Ishikawa (cell line): ENCODE results near the gene CAMK1D.

Experiments used
- CEBPB ChIP-seq: IDR thresholded peaks from 2 replicates; pipeline ENCODE4 v1.6.1; 2012
- EP300 ChIP-seq: IDR thresholded peaks from 2 replicates; pipeline ENCODE4 v1.6.1; 2012; ENCODE audit warnings: borderline replicate concordance
- FOXM1 ChIP-seq: IDR thresholded peaks from 2 replicates; pipeline ENCODE4 v1.6.1; 2012; ENCODE audit warnings: low read depth, borderline replicate concordance
- NFIC ChIP-seq: IDR thresholded peaks from 2 replicates; pipeline ENCODE4 v1.6.1; 2012
- RAD21 ChIP-seq: IDR thresholded peaks from 2 replicates; pipeline ENCODE4 v1.6.1; 2012; ENCODE audit warnings: low read depth
- REST ChIP-seq: IDR thresholded peaks from 2 replicates; pipeline ENCODE4 v1.6.1; 2012; ENCODE audit warnings: low read depth, mild to moderate bottlenecking
- TAF1 ChIP-seq: IDR thresholded peaks from 2 replicates; pipeline ENCODE4 v1.6.1; 2012; ENCODE audit warnings: low read depth, mild to moderate bottlenecking
- USF1 ChIP-seq: IDR thresholded peaks from 2 replicates; pipeline ENCODE4 v1.6.1; 2012
- YY1 ChIP-seq: IDR thresholded peaks from 2 replicates; pipeline ENCODE4 v1.6.1; 2012; ENCODE audit warnings: low read depth
- ZBTB7A ChIP-seq: IDR thresholded peaks from 2 replicates; pipeline ENCODE4 v1.6.1; 2012; ENCODE audit warnings: low read depth

GRCh38 chr10:12644380-12645144 is 295.2 kb downstream of the CAMK1D start:
- TF ChIP-seq ZBTB7A (no peak), CEBPB (no peak), NFIC (no peak), USF1 (no peak), EP300 (no peak), YY1 (no peak), REST (no peak), TAF1 (no peak), FOXM1 (no peak), RAD21 (no peak)
